ENCODE results near the gene NOS1.

The NOS1 gene

DNA sequence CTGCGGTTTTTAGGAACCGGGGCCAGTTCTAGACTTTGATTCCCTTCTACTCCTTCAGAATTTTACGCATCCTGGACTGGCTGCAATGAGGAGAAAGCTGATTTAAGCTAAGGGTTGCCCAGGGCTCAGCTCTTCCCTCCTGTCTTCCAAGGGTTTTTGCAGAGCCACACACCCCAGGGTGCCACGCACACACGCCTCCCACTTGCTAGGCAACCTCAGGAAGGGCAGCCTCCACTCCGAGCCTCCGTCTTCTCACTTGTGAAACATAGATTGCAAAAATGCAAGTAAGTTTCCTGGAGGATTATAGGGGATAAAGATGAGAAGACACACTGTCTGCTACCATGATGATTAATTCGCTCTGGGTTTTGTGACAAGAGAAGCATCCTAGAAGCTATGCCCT is 31.7 kb downstream of the NOS1 start:
- DNase-seq = no peak

DNA sequence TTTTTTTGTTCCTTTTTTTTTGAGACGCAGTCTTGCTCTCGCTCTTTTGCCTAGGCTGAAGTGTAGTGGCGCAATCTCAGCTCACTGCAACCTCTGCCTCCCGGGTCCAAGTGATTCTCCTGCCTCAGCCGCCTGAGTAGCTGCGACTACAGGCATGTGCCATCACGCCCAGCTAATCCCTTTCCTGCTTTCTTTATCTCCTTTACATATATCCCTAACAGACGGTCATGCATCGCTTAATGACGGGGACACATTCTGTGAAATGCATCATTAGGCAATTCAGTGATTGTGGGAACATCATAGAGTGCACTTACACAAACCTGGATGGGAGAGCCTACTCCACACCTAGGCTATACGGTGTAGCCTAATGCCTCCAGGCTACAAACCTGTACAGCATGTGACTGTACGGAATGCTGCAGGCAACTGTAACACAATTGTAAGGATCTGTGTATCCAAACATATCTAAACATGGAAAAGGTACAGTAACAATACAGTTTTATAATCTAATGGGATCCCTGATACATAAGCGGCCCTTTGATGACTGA is 32.8 kb downstream of the NOS1 start:
- DNase-seq = no peak

DNA sequence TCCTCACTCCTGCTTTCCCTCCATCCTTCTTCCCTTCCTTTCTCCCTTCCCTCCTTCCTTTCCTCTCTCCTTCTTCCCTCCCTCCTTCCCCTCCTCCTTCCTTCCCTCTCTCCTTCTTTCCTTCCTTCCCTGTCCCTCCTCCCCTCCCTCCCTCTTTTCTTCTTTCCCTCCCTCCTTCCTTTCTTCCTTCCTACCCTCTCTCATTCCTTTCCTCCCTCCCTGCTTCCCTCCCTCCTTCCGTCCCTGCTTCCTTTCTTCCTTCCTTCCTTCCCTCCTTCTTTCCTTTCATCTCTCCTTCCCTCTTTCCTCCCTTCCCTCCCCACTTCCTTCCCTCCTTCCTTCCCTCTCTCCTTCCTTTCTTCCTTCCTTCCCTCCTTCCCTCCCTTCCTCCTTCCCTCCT is 39.0 kb downstream of the NOS1 start:
- no peak for DNase-seq

DNA sequence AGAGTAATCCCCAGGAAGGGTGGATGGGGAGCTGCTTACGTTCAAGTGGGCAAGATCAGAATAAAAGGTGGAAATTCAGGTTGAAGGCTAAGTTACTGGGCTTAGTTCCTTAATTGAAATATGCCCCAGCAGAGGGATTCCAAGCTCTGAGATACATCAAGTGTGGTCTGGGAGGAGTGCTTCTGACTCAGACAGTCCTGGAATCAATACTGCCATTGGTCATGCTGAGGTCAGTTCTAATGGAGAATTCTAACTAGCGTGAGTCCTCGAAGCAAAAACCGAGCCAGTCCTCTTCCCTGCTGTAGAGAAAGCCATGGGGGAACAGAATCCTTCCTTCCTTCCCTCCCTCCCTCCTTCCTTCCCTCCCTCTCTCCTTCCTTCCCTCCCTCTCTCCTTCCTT is 39.9 kb downstream of the NOS1 start:
- DNase-seq = no peak

DNA sequence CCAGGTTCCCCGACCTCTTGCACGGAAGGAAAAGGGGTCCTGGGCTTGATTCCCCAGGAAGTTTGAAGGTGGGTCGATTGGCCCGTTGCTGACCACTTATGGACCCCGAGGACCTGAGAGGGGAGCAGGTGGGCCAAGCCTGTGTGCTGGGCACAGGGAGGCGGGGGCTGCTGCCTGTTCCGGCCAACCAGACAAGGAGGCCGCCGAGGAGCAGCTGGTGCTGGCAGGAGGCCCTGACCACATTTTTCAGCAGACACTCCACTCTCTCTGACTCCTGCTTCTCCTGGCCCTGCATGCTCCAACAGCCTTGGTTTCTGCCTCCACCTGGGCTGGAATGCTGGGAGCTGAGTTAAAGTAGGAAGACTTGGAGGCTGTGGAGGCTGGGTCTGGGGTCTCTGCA is 42.8 kb downstream of the NOS1 start:
- no peak for DNase-seq

DNA sequence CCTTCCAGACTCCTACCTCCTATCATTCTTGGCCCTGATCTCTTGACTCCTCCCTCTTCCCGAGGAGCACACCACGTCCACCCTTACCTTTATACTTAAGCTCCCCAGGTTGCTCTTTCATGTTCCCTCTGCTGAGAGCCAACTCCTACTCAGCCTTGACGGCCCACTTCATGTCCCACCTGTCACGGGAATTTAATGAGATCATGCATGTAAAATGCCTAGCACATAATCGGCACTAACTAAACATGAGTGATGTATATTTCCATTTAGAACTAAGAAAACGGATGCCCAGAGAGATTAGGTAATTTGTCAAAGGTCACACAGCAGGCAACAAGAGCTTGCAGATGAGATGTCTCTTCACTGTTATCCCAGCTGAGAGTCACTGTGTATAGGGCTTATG is 45.1 kb downstream of the NOS1 start:
- no peak for DNase-seq

DNA sequence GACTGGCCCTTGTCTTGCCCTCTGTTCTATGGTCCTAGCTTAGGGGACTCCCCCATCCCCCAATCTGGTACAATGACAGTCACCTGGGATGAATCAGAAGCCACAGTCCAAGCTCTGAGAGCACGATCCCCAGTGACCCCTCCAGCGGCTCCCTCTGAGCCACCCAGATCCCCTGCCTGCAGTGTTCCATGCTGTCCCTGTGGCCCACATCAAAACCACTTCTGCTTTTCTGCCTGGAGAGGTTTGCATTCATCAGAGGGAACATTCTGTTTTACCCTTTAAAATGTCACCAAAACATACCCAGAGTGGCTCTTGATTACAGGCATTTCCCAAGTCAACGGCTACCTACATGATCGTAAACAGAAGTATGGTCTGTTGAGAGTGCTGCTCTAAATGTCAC is 47.5 kb downstream of the NOS1 start:
- no peak for DNase-seq

DNA sequence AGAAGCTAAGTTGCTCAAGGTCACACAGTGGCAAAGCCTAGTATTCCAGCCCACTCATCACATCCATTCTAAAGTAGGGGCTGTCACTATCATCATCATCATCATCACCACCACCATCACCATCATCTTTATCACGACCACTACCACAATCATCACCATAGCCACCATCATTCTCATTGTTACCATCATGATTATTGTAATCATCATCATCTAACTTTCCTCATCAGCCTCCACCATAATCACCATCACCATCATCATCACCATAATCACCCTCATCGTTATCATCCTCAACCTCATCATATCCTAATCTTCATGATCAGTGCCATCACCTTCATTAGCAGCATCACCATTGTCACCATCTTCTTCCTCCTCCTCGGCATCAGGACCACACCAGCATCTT is 48.7 kb downstream of the NOS1 start:
- no peak for DNase-seq

DNA sequence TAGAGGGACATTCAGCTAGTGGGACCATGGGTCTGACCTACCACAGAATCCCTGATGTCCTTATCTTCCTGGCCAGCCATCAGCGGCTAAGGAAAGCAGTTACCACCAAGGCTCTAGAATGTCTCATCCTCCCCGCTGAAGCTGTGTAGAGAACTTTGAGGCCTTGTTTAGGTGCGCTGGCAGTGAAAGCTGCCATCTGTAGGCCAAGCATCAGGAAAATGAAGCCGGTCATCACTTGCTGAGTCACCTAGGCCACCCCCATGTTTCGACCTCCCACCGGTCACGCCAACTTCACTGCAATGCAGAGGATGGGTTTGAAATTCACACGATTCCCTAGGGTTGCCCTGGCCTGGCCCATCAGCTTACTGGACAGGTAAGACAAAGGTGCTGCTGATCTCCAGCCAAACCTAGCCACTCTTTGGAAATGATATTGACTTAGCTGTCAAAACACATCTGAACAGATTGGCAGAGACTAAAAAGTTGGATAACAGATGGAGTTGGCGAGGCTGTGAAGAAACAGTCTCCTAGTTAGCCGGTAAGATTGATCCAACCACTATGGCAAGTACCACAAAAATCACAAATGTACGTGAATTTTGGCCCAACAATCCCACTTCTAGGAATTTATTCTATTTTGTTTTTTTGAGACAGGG is 52.0 kb downstream of the NOS1 start:
- DNase-seq = no peak

DNA sequence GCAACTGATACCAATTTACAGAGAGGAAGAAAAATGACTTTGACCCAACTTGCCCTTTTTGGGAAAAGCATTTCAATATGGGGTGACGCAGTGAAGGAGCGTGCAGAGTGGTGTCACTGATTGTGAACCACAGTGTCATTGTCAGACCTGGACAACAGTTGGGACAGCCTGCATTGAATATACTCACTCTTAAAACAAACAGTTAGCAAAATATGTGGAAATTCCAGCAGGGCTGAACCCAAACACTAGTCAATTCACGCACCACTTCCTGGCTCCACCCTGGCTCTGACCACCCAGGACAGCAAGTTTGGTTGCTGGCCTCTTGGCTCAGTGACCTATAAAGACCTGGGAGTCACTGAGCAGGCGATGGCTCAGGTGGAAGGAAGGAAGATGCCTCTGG is 61.3 kb downstream of the NOS1 start:
- no peak for DNase-seq

DNA sequence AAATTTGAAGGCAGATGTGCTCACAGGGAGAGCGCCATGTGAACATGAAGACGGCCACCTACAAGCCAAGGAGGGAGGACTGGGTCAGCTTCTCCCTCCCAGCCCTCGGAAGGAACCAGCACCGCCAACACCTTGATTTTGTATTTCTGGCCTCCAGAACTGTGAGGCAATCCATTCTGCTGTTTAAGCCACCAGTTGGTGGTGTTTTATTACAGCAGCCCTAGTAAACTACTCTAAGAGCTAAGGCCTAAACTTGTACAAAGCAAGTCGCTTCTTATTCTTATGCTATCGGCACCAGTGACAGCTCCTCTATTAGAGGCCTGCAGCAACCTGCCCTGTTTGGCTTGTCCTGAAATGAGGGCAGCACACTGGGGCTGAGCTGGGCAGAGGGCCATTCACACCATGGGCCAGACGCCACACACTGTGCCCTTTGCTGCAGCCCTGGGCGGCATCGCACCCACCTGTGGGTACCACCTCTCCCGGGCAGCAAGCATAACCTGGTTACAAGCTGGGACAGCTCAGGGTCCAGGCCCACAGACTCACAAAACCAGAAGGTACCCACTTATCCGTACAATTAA is 62.7 kb downstream of the NOS1 start:
- no peak for DNase-seq

DNA sequence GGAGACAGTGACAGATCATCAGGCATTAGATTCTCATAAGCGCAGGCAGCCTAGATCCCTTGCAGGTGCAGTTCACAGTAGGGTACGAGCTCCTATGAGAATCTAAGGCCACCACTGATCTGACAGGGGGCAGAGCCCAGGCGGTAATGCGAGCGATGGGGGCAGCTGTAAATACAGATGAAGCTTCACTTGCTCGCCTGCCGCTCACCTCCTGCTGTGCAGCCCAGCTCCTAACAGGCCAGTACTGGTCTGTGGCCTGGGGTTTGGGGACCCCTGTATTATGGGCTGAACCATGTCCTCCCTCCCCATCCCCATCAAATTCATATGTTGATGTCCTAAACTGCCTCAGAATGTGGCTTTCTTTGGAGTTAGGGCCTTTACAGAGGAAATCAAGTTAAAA is 63.2 kb downstream of the NOS1 start:
- DNase-seq = no peak

DNA sequence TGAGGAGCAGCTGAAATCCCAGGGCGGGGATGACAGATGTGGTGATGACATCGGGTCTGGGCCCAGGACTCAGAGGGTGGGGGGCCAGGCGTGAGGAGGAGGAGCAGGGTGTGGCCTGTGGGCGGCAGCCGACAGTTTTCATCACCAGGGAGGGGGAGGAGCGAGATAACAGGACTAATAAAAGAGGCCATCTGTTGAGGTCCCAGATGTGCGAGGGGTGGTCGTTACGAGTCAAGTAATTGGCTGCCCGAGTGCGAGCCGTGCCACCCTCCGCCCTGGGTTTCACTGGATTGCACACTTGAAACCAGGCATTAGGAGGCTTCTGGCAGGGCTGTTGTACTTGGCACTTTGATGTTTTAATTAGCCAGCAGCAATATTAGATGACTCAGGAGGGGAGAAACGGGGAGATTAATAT is 67.2 kb downstream of the NOS1 start:
- no peak for DNase-seq

DNA sequence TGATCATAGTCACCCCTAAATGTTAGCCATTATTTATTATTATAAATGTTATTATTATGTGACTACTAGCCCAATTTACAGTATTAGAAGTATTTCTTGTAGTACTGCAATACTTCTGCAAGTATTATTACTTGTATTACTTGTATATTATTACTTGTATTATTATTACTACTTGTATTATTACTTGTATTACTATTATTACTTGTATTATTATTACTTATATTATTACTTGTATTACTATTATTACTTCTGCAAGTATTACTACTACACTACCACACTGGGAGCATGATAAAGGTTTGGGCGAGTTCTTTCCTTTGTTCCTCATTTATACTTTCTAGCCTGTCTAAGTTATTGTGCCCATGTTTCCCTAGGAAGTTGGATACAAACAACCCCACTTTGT is 67.9 kb downstream of the NOS1 start:
- DNase-seq = no peak

DNA sequence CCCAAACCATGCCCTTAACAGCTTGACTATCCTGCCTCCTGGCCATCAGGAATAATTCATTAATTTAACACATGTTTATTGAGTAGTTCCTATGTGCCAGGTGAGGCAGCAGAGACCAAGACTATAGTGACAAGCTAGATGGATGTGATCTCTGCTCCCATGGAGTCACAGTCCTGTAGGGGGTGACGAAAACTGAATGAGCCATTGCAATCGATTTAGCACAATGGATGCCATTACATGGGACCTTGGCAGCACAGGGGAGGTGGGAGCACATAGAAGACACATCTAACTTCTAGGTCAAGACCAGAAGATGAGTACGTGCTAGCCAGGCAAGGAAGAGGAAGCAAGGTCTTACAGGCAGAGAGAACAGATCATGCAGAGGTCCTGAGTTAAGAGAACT is 68.7 kb downstream of the NOS1 start:
- DNase-seq = no peak

DNA sequence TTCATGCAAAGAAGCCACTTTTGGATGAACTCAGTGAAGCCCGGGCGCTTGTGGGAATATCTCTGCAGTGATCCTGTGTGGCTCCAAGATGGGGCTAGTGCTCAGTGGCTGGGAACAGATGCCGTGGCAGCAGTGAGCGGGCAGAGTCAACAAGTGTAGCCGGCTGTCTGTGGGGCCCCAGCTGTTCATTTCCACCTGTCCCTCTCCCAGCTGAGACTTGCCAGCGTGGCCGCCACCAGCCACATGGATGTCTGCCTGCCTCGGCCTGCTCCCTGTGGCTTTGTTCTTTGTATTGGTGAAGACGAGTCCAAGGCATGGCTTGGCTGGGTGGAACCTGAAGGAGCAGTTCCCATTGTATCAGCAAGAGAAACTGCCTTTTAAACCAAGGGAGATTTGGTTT is 77.3 kb downstream of the NOS1 start:
- no peak for DNase-seq

DNA sequence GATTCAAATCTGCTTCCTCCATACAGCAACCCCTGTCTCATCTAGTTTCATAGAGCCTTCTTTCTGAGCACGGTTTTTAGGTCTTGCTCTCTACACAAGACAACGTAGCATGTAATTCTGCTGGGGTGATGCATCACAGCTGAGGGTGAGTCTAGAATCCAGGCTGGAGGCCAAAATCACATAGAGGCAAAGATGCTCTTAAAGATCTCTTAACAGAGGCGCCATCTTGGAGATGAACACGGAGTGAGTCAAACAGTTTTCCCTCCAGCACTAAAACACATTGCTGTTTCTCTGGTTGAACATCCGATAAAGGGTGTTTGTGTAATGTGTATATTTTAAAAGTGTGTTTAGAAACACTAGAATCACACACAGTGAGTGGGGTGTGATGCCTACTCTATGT is 78.9 kb downstream of the NOS1 start:
- no peak for DNase-seq

DNA sequence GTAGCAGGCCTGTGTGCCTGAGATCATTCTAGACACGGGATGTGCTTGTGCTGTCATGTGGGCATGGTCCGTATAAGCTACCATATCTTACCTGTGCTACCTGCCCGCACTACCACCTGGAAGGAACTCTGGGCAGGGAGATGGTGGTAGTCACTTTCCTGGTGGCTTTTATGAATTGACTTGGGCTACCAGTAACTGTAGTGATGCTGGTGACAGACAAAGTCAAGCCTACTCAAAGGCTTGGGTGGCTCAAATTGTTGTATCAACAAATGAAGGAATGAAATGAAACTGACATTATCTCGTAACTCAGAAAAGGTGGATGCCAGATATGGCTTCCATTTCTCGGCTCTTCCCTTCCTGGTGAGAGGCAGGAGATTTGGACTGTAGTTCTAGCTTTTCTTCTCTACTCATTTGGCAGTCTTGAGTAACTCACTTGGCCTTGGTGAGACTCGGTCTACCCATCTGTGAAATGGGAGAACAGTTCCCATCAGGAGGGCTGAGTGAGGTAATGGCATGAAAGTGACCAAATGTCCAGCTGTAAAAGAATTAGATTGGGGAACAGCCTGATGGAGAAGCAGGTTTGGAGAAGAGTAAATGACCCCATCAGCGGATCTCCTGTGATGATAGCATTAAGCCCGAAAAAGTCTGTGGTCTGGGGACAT is 81.3 kb downstream of the NOS1 start:
- DNase-seq = no peak

DNA sequence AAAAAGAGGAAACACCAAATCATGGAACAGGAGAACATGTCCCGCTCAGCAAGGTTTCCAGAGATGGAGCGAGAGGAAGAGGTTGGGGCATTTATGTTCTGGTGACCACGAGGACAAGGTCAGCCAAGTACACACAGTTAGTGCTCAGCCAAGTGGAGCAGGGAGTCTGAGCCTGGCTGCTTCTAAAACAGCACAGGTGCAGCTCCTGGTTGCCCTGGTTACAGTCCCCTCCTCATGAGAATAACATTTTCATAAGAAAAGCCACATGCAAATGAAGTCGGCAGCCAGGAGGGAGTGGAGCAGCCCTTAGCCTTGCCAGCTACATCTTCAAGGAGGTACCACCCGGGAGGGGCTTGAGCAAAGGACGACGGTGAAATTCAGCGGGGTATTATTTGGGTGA is 81.8 kb downstream of the NOS1 start:
- DNase-seq = no peak

DNA sequence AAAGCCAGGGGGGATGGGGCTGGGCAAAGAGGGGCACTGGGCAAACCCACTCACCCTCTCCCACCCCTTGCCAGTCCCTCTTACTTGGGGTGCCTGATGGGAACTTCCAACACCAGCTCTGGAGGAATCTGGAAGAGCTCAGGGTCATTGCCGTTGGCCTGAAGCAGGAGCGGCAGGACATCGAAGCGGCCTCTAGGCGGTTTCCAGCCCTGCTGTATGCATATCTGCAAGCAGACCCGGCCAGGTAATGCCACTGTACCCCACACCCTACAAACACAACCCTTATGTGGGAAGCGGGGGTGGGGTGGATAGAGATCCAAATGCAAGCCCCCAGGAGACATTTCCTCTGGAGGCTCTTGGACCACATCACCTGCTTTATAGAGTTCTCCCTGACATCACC is 83.6 kb downstream of the NOS1 start:
- DNase-seq = no peak

DNA sequence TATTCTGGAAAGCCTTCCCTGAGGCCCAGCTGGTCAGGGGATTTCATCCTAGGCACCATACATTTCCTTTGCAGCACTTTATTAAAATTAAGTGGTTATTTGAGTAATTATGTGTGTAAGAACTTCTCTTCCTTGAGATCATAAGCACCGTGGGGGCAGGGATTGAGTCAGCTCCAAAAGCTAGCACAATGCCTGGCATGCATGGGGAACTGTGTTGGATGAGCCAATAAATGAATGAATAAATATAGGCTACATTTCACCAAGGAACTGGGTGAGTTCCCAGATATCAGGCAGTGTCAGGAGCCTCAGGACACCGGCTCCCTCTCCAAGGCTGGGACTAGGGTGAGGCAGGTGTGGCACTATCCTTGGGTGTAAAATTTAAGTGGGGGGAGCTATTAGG is 88.3 kb downstream of the NOS1 start:
- no peak for DNase-seq

DNA sequence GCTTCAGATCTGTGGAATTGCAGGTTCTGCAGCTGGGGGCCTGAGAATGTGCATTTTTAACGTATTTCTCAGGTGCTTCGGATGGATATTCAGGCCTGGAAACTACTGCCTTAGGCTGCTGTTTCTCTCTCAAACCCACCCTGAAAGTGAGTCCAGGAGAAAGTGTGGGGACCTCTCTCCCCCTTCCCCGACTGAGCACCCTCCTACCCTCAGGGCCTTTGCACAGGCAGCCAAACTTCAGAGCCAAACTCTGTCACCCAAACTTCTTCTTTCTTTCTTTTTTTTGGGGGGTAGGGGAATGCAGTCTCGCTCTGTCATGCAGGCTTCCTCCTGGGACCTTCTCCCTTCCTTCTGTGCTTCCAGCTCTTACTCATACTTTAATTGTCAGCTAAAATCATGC is 88.7 kb downstream of the NOS1 start:
- no peak for DNase-seq

DNA sequence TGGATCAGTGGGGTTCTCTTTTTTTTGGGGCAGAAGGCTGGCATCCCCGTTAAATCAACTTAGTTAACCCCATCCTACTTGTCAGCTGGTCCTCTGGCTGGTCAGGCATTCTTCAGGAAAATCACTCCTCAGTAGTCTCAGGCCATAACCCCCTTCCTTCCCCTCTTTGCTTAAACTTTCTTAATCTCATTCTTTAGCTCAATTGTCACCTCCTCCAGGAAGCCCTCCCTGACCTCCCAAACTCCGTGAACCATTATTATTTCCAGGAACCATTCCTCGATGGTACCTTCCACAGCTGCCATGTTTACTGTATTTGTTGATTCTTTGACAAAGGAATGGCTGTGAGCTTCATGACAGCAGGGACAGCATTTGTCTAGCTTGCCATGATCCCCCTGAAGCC is 98.7 kb downstream of the NOS1 start:
- DNase-seq = no peak

DNA sequence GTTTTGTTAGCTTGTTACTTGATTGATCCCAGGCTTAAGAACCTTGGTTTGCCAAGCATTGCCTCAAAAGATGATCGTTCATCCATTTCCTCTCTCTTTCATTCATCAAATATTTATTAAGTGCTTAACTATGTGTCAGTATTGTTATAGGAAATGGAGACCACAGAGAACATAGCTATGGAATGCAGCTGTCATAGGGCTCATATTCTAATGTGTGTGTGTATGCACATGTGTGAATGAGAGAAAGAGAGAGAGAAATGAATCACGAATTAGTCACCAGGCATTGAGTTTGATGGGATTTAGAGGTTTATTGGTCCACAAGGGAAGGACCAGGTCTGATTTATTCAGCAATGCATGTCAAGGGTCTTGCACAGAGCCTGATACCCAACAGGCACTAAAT is 100.2 kb downstream of the NOS1 start:
- no peak for DNase-seq

DNA sequence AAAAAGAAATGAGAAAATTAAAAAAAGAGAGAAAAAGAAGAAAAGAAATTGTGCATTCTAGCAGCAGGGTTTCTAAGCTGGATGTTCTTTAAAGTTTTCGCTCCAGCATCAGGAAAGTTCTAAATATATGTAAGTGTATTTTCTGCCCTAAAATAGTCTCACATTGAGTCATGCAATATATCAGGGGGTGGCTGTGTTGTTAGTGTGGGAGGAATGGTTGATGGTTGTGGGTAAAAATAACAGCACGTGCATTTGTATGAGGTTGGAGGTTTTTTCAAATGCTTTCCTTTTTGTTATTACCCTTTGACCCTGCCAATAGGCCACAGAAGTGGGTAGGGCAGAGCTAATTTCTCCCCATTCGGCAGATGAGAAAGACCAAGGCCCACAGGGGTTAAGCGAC is 106.0 kb downstream of the NOS1 start:
- DNase-seq = no peak
